OCI-LY7 (cell line): Measurements from ENCODE around the gene CLEC16A. TPM values are rescaled to one million over a fixed set of nuclear protein-coding genes. Genes with fewer than 3 reads are reported as not detected.

ENCODE experiments used
- BruUV-seq: library from RNA; stranded (reverse); fragments of 400-500 nt; replicated peaks from 2 replicates; lab custom pipeline; 2021; lab: Mats Ljungman, UMichigan
- CTCF ChIA-PET: fragments of 300-600 bp; sonication (Branson Sonifier 250); formaldehyde crosslinking; loops from one replicate; lab custom pipeline; 2022; ENCODE audit warnings: antibody characterized with exemption; ENCODE audit not compliant: unreplicated experiment; lab: Charles Lee
- POLR2A ChIA-PET: fragments of 300-600 bp; sonication (Branson Sonifier 250); formaldehyde crosslinking; loops from one replicate; lab custom pipeline; 2022; ENCODE audit warnings: antibody characterized with exemption; lab: Charles Lee
- DNase-seq: peaks from one replicate; pipeline ENCODE4 v3.0.0-alpha.2; 2015; ENCODE audit warnings: low spot score
- H2AFZ ChIP-seq: fragments of 200-600 bp; sonication (generic), shearing (Covaris generic); 2 replicates; pipeline ENCODE4 v1.6.1; 2014; ENCODE audit warnings: mild to moderate bottlenecking, antibody characterized with exemption, low read length, moderate library complexity
- H3K27ac ChIP-seq: fragments of 200-600 bp; sonication (generic); 2 replicates; pipeline ENCODE4 v1.5.1; 2014; ENCODE audit warnings: mixed run types, low read depth, mild to moderate bottlenecking, moderate library complexity, low read length, inconsistent platforms; ENCODE audit not compliant: poor library complexity, severe bottlenecking
- H3K36me3 ChIP-seq: fragments of 200-600 bp; sonication (generic); 2 replicates; pipeline ENCODE4 v1.6.1; 2014; ENCODE audit warnings: mild to moderate bottlenecking, antibody characterized with exemption, low read length, moderate library complexity, mixed read lengths; ENCODE audit not compliant: insufficient read depth
- H3K4me1 ChIP-seq: fragments of 200-600 bp; sonication (generic); 2 replicates; pipeline ENCODE4 v1.5.1; 2014; ENCODE audit warnings: mild to moderate bottlenecking, low read length; ENCODE audit not compliant: insufficient read depth, poor library complexity, severe bottlenecking
- H3K4me2 ChIP-seq: fragments of 200-600 bp; sonication (generic); 2 replicates; pipeline ENCODE4 v1.6.1; 2014; ENCODE audit warnings: mild to moderate bottlenecking, low read length
- H3K4me3 ChIP-seq: fragments of 200-600 bp; sonication (generic); 2 replicates; pipeline ENCODE4 v1.5.1; 2014; ENCODE audit warnings: mild to moderate bottlenecking, low read depth, low read length; ENCODE audit not compliant: poor library complexity, severe bottlenecking
- H3K79me2 ChIP-seq: fragments of 200-600 bp; sonication (generic); 2 replicates; pipeline ENCODE4 v1.6.1; 2016; ENCODE audit warnings: low read depth, mild to moderate bottlenecking, low read length, moderate library complexity, mixed read lengths; ENCODE audit not compliant: insufficient read depth
- H3K9me2 ChIP-seq: fragments of 200-600 bp; sonication (generic); 2 replicates; pipeline ENCODE4 v1.6.1; 2016; ENCODE audit warnings: mild to moderate bottlenecking, low read length, mixed read lengths; ENCODE audit not compliant: insufficient read depth
- H3K9me3 ChIP-seq: fragments of 200-600 bp; sonication (generic); 2 replicates; pipeline ENCODE4 v1.6.1; 2014; ENCODE audit warnings: mild to moderate bottlenecking, mixed run types, low read length, mixed read lengths
- H4K20me1 ChIP-seq: fragments of 200-600 bp; sonication (generic); 2 replicates; pipeline ENCODE4 v1.6.1; 2014; ENCODE audit warnings: mild to moderate bottlenecking, antibody characterized with exemption, low read length, moderate library complexity, mixed read lengths; ENCODE audit not compliant: insufficient read depth
- EZH2phosphoT487 ChIP-seq: fragments of 200-600 bp; sonication (generic); IDR thresholded peaks from 2 replicates; pipeline ENCODE4 v1.6.1; 2018; ENCODE audit warnings: low read depth, borderline replicate concordance, mild to moderate bottlenecking, mixed run types, antibody characterized with exemption, low read length, moderate library complexity, mixed read lengths
- intact Hi-C: fragments of 100-400 bp; cut with micrococcal nuclease; formaldehyde crosslinking; loops from one replicate; pipeline ENCODE4 v1.10.0; 2022; ENCODE audit not compliant: unreplicated experiment
- total RNA-seq, 2 experiments: library from RNA; depleted of rRNA in 1 of 2; stranded (reverse); fragments of >200 nt in 1 of 2; shearing (Covaris generic) in 1 of 2; gene quantifications; 2 replicates each; pipeline ENCODE4 v1.2.3, GENCODE V29; 2014 to 2022
- TF ChIP-seq, protein P1 (sequence below): fragments of 200-600 bp; sonication (generic); conservative IDR thresholded peaks from 2 replicates; pipeline ENCODE4 v1.5.1; 2014; ENCODE audit warnings: mild to moderate bottlenecking, antibody characterized with exemption, low read length, moderate library complexity, mixed read lengths

CLEC16A gene
- total RNA-seq, 2 experiments from 2014 or later, result 26.2 to 50.9 TPM

- no peak overlapping the region for H3K4me3 ChIP-seq
- POLR2A ChIA-PET, result no interaction called here
- H3K9me3 ChIP-seq, result no peaks in the 10 kb centered on the region
- TF ChIP-seq, protein P1, sequence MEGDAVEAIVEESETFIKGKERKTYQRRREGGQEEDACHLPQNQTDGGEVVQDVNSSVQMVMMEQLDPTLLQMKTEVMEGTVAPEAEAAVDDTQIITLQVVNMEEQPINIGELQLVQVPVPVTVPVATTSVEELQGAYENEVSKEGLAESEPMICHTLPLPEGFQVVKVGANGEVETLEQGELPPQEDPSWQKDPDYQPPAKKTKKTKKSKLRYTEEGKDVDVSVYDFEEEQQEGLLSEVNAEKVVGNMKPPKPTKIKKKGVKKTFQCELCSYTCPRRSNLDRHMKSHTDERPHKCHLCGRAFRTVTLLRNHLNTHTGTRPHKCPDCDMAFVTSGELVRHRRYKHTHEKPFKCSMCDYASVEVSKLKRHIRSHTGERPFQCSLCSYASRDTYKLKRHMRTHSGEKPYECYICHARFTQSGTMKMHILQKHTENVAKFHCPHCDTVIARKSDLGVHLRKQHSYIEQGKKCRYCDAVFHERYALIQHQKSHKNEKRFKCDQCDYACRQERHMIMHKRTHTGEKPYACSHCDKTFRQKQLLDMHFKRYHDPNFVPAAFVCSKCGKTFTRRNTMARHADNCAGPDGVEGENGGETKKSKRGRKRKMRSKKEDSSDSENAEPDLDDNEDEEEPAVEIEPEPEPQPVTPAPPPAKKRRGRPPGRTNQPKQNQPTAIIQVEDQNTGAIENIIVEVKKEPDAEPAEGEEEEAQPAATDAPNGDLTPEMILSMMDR, result no peak
- TF ChIP-seq EZH2phosphoT487, result no peak
- H3K27ac ChIP-seq, result no peak overlapping the region
- no peaks in the 10 kb centered on the region for H4K20me1 ChIP-seq
- no peak overlapping the region for H2AFZ ChIP-seq
- H3K4me1 ChIP-seq, result no peaks in the 10 kb centered on the region
- CTCF ChIA-PET, result no interaction called here
- H3K79me2 ChIP-seq, result no peaks in the 10 kb centered on the region
- H3K36me3 ChIP-seq, result peaks cover 49% of the 10 kb centered on the region
- H3K9me2 ChIP-seq, result no peaks in the 10 kb centered on the region
- H3K4me2 ChIP-seq, result no peak overlapping the region
- no peak for DNase-seq
- intact Hi-C loops, result no loop called here
- TSS peak; percentile 25 for BruUV-seq
Observed at GRCh38 chr16:11047057-11047456, 102.7 kb downstream of the CLEC16A start.

DNA sequence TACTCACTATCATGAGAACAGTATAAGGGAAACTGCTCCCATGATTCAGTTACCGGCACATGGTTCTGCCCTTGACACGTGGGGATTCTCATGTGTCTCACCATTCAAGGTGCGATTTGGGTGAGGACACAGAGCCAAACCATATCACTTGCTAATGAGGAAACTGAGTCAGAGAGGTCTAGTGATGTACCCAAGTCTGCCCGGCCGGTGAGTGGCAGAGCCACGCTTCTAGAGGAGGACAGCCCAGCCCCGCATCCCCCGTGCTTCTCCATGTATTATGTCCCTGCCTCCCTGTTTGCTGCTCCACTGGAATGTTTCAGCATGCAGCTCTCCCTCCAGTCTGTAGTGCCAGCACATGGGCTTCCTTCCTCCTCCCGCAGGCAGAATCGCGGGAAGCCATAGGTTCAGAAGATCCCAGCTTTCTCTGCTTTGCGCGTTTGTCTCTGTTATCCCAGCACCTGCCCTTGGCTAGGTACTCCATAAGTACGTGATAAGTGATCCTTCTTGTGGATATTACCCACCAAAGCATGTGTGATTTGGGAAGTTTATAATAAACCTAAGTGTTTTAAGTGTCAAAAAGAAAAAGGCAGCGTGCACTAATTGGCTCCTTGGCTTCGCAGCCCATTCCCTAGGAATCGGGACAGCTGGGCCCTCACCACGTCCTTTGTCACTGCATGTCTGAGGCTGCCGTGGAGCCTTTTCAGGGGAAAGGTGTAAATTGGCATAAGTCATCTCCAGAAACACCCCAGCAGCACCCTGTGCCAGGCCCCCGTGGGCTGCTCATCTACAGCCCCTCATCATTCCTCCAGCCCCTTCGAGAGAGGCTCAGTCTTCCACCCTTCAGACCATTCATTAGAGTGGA, 103.8 kb downstream of the CLEC16A start:
- CTCF ChIA-PET, result no interaction called here
- Histone ChIP-seq H3K36me3 (peaks cover 39% of the 10 kb centered on the region), H3K9me3 (no peaks in the 10 kb centered on the region), H3K4me3 (no peak overlapping the region), H3K9me2 (no peaks in the 10 kb centered on the region), H3K4me2 (no peak overlapping the region), H4K20me1 (no peaks in the 10 kb centered on the region), H3K27ac (no peak overlapping the region), H3K79me2 (no peaks in the 10 kb centered on the region), H2AFZ (no peak overlapping the region), H3K4me1 (no peaks in the 10 kb centered on the region)
- BruUV-seq, result no TSS peak
- intact Hi-C loops, result no loop called here
- DNase-seq, result no peak
- POLR2A ChIA-PET, result no interaction called here
- no peak for TF ChIP-seq EZH2phosphoT487
- TF ChIP-seq, protein P1, result no peak
